ENCODE measurements around the gene PNMA8C. TPM values are rescaled to one million over a fixed set of nuclear protein-coding genes. Genes with fewer than 3 reads are reported as not detected.

Gene PNMA8C
- total and polyA plus RNA-seq, 2 experiments from 2014 or later: 0.44 to 2.3 TPM

GRCh38 chr19:46390121-46390858 is 38.4 kb downstream of the PNMA8C start:
- Mint-ChIP-seq H3K4me1 (peaks cover 14% of the 10 kb centered on the region), H3K36me3 (ENCODE audit: low read depth) (peaks cover 61% of the 10 kb centered on the region), H3K27ac (no peak overlapping the region), H3K9me3 (no peaks in the 10 kb centered on the region), H3K27me3 (ENCODE audit: insufficient read depth, low read depth, poor library complexity) (peaks cover 18% of the 10 kb centered on the region), H3K4me3 (no peak overlapping the region)
- TF ChIP-seq ZNF462 (CRISPR knock-in tag; IDR thresholded peaks at IDR 0.05) (no peak), POLR2AphosphoS5 (IDR thresholded peaks at IDR 0.05; ENCODE audit: low read depth) (no peak), EZH2 (IDR thresholded peaks at IDR 0.05; ENCODE audit: low read depth, unreplicated experiment) (no peak)
- H2AFZ ChIP-seq: no peak overlapping the region
- no peaks in the 10 kb centered on the region; the same call in 1 of the 2 replicates for H4K20me1 ChIP-seq (replicated peaks; ENCODE audit: insufficient read depth)
- H3K36me3 ChIP-seq (ENCODE audit: insufficient read depth): no peaks in the 10 kb centered on the region; the same call in 1 of the 2 replicates
- no peak overlapping the region for H3K27ac ChIP-seq (ENCODE audit: low read depth)
- H3K27me3 ChIP-seq (ENCODE audit: insufficient read depth): no peaks in the 10 kb centered on the region
- H3K4me1 ChIP-seq (ENCODE audit: insufficient read depth): no peaks in the 10 kb centered on the region; the same call in 1 of the 2 replicates
- DNase-seq (ENCODE audit: low spot score): no peak
- no peak overlapping the region for H3K4me3 ChIP-seq
- H3F3A ChIP-seq (replicated peaks; ENCODE audit: low read depth): peaks cover 11% of the 10 kb centered on the region; the same call in 1 of the 2 replicates
- H3K79me2 ChIP-seq (replicated peaks; ENCODE audit: insufficient read depth): no peaks in the 10 kb centered on the region
- ATAC-seq: peak; percentile 40
- H3K9me2 ChIP-seq (ENCODE audit: insufficient read depth): no peaks in the 10 kb centered on the region
- no peak overlapping the region for H3K4me2 ChIP-seq
